A673 (cell line): ENCODE measurements around the gene TRIM46. TPM values are rescaled to one million over a fixed set of nuclear protein-coding genes. Genes with fewer than 3 reads are reported as not detected.

Source experiments
- BruUV-seq: library from RNA; stranded (reverse); fragments of 400-500 nt; replicated peaks from 2 replicates; lab custom pipeline; 2021; lab: Mats Ljungman, UMichigan
- CTCF ChIA-PET: fragments of 300-600 bp; sonication (Branson Sonifier 250); formaldehyde crosslinking; loops from one replicate; lab custom pipeline; 2022; ENCODE audit warnings: antibody characterized with exemption; lab: Charles Lee
- POLR2A ChIA-PET: fragments of 300-600 bp; sonication (Branson Sonifier 250); formaldehyde crosslinking; loops from one replicate; lab custom pipeline; 2022; ENCODE audit warnings: antibody characterized with exemption; ENCODE audit not compliant: low non-redundant PET; lab: Charles Lee
- DNase-seq: peaks from one replicate; pipeline ENCODE4 v3.0.0-alpha.2; 2015; ENCODE audit warnings: low spot score
- H3K27ac ChIP-seq: fragments of 200-600 bp; sonication (generic); 2 replicates; pipeline ENCODE4 v1.5.1; 2016; ENCODE audit warnings: mixed run types, low read depth, mild to moderate bottlenecking, mixed read lengths, antibody characterized with exemption, low read length; ENCODE audit not compliant: poor library complexity, severe bottlenecking
- H3K27me3 ChIP-seq: fragments of 200-600 bp; sonication (generic); replicated peaks from 2 replicates; pipeline ENCODE4 v1.6.1; 2017; ENCODE audit warnings: mixed run types, low read depth, mild to moderate bottlenecking, mixed read lengths, antibody characterized with exemption, low read length; ENCODE audit not compliant: insufficient read depth, poor library complexity
- H3K36me3 ChIP-seq: fragments of 200-600 bp; sonication (generic); 2 replicates; pipeline ENCODE4 v1.6.1; 2016; ENCODE audit warnings: mixed run types, mild to moderate bottlenecking, mixed read lengths, antibody characterized with exemption, low read length; ENCODE audit not compliant: insufficient read depth, poor library complexity, severe bottlenecking
- H3K4me1 ChIP-seq: fragments of 200-600 bp; sonication (generic); 2 replicates; pipeline ENCODE4 v1.6.1; 2017; ENCODE audit warnings: mixed run types, mild to moderate bottlenecking, mixed read lengths, antibody characterized with exemption, low read length; ENCODE audit not compliant: insufficient read depth, poor library complexity, severe bottlenecking
- H3K4me3 ChIP-seq: fragments of 200-600 bp; sonication (generic); 2 replicates; pipeline ENCODE4 v1.5.1; 2016; ENCODE audit warnings: low read depth, mixed run types, mild to moderate bottlenecking, mixed read lengths, low read length; ENCODE audit not compliant: poor library complexity, severe bottlenecking
- H3K9me3 ChIP-seq: fragments of 200-600 bp; sonication (generic); 2 replicates; pipeline ENCODE4 v1.6.1; 2016; ENCODE audit warnings: mixed run types, low read depth, mild to moderate bottlenecking, mixed read lengths, antibody characterized with exemption, low read length; ENCODE audit not compliant: poor library complexity, severe bottlenecking
- CTCF ChIP-seq: fragments of 300-800, 200-600 bp; sonication (generic); conservative IDR thresholded peaks from 2 replicates; pipeline ENCODE4 v1.5.1; 2017; ENCODE audit warnings: low read depth, mild to moderate bottlenecking, antibody characterized with exemption, low read length, moderate library complexity, mixed read lengths
- EZH2 ChIP-seq: fragments of 200-600 bp; sonication (generic); IDR thresholded peaks from 2 replicates; pipeline ENCODE4 v1.6.1; 2017; ENCODE audit warnings: borderline replicate concordance, low read depth, mild to moderate bottlenecking, mixed read lengths, antibody characterized with exemption, low read length; ENCODE audit not compliant: poor library complexity, severe bottlenecking
- intact Hi-C: fragments of 100-400 bp; cut with micrococcal nuclease; formaldehyde crosslinking; loops from one replicate; pipeline ENCODE4 v1.10.0; 2022; ENCODE audit not compliant: unreplicated experiment
- total RNA-seq: library from RNA; stranded (reverse); gene quantifications from 2 replicates; pipeline ENCODE4 v1.2.3, GENCODE V29; 2021

The TRIM46 gene
- total RNA-seq, 1 experiment from 2014 or later = 5.1 TPM

- H3K4me1 ChIP-seq = peaks cover 15% of the 10 kb centered on the region
- H3K9me3 ChIP-seq = no peaks in the 10 kb centered on the region
- H3K4me3 ChIP-seq = no peak overlapping the region
- no peak for DNase-seq
- no peak for TF ChIP-seq CTCF
- no peak for TF ChIP-seq EZH2
- H3K27ac ChIP-seq = no peak overlapping the region
- BruUV-seq = no TSS peak
- CTCF ChIA-PET = no interaction called here
- intact Hi-C loops = loop anchor here (10.0 kb wide), 2 partner anchors 146 to 416 kb away; partner anchors contain the start of gene RUSC1
- POLR2A ChIA-PET = no interaction called here
- no peaks in the 10 kb centered on the region for H3K27me3 ChIP-seq
- peaks cover 4% of the 10 kb centered on the region for H3K36me3 ChIP-seq
Measured at GRCh38 chr1:155178441-155179111, 4.9 kb downstream of the TRIM46 start.

- DNase-seq = no peak
- BruUV-seq = no TSS peak
- intact Hi-C loops = loop anchor here (10.0 kb wide), 2 partner anchors 145 to 415 kb away; partner anchors contain the start of gene RUSC1
- Histone ChIP-seq H3K4me3 (no peak overlapping the region), H3K27me3 (no peaks in the 10 kb centered on the region), H3K9me3 (no peaks in the 10 kb centered on the region), H3K36me3 (peaks cover 4% of the 10 kb centered on the region), H3K27ac (no peak overlapping the region), H3K4me1 (peaks cover 7% of the 10 kb centered on the region)
- TF ChIP-seq EZH2 = no peak
- CTCF ChIA-PET = no interaction called here
- POLR2A ChIA-PET = no interaction called here
Measured at GRCh38 chr1:155179112-155180031, 5.7 kb downstream of the TRIM46 start.

- no peak for TF ChIP-seq EZH2
- no peak for TF ChIP-seq CTCF
- Histone ChIP-seq H3K4me1 (no peaks in the 10 kb centered on the region), H3K4me3 (no peak overlapping the region), H3K27ac (no peak overlapping the region), H3K27me3 (no peaks in the 10 kb centered on the region), H3K9me3 (no peaks in the 10 kb centered on the region), H3K36me3 (peaks cover 4% of the 10 kb centered on the region)
- POLR2A ChIA-PET = no interaction called here
- intact Hi-C loops = no loop called here
- CTCF ChIA-PET = no interaction called here
- no TSS peak for BruUV-seq
- no peak for DNase-seq
Measured at GRCh38 chr1:155181371-155182051, 7.9 kb downstream of the TRIM46 start.
